Ishikawa (cell line): Measurements from ENCODE around the gene SLC25A23.

ENCODE experiments used
- CEBPB ChIP-seq: IDR thresholded peaks from 2 replicates; pipeline ENCODE4 v1.6.1; 2012
- CREB1 ChIP-seq: IDR thresholded peaks from 2 replicates; pipeline ENCODE4 v1.6.1; 2012; ENCODE audit warnings: low read depth
- EGR1 ChIP-seq: IDR thresholded peaks from 2 replicates; pipeline ENCODE4 v1.6.1; 2012
- EP300 ChIP-seq: IDR thresholded peaks from 2 replicates; pipeline ENCODE4 v1.6.1; 2012; ENCODE audit warnings: borderline replicate concordance
- FOXM1 ChIP-seq: IDR thresholded peaks from 2 replicates; pipeline ENCODE4 v1.6.1; 2012; ENCODE audit warnings: low read depth, borderline replicate concordance
- MAX ChIP-seq: IDR thresholded peaks from 2 replicates; pipeline ENCODE4 v1.6.1; 2012
- NFIC ChIP-seq: IDR thresholded peaks from 2 replicates; pipeline ENCODE4 v1.6.1; 2012
- REST ChIP-seq: IDR thresholded peaks from 2 replicates; pipeline ENCODE4 v1.6.1; 2012; ENCODE audit warnings: low read depth, mild to moderate bottlenecking
- TAF1 ChIP-seq: IDR thresholded peaks from 2 replicates; pipeline ENCODE4 v1.6.1; 2012; ENCODE audit warnings: low read depth, mild to moderate bottlenecking
- TCF12 ChIP-seq: IDR thresholded peaks from 2 replicates; pipeline ENCODE4 v1.6.1; 2012; ENCODE audit warnings: low read depth
- TEAD4 ChIP-seq: IDR thresholded peaks from 2 replicates; pipeline ENCODE4 v1.6.1; 2012
- YY1 ChIP-seq: IDR thresholded peaks from 2 replicates; pipeline ENCODE4 v1.6.1; 2012; ENCODE audit warnings: low read depth
- ZBTB7A ChIP-seq: IDR thresholded peaks from 2 replicates; pipeline ENCODE4 v1.6.1; 2012; ENCODE audit warnings: low read depth
- TF ChIP-seq, protein P1 (sequence below): IDR thresholded peaks from 2 replicates; pipeline ENCODE4 v1.6.1; 2012

DNA sequence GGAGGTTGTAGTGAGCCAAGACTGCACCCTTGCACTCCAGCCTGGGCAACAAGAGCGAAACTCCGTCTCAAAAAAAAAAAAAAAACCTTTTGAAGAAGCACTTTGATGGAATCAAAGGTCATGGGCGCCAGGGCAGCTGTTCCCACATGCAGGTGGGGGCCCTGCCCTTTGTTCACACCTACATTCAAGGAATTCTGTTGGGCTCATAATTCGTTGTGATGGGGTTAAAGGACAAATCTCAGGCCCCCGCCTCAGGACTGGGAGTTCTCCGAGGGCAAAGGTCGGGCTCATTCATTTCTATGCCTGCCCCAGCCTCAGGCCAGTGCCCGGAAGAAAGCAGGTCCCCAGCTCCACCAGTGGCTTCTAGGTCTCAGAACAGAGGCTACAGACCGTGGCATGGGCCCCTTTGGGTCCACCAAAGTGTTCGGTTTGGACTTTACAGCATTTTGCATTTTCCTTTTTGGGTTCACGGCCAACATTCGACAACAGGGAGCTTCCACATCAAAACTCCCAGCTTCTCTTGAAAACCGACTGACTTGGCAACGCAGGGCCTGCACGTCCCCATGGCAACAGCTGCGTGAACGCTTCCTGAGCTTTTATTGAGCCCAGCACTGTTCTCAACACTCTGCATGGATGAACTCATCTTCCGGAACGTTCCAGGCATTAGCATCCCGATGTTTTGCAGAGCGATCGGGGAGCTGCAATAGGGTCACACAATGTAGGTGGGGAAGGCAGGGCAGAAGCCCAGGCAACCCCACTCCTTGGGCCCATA is 56.6 kb downstream of the SLC25A23 start:
- TF ChIP-seq REST (no peak), NFIC (no peak), TCF12 (no peak), MAX (no peak), EGR1 (no peak), TAF1 (no peak), FOXM1 (no peak), EP300 (no peak), ZBTB7A (no peak), YY1 (no peak), CREB1 (no peak), CEBPB (no peak), TEAD4 (no peak)
- TF ChIP-seq, protein P1, sequence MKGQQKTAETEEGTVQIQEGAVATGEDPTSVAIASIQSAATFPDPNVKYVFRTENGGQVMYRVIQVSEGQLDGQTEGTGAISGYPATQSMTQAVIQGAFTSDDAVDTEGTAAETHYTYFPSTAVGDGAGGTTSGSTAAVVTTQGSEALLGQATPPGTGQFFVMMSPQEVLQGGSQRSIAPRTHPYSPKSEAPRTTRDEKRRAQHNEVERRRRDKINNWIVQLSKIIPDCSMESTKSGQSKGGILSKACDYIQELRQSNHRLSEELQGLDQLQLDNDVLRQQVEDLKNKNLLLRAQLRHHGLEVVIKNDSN: no peak
